HFFc6 (cell line): ENCODE results near the gene MICAL2. TPM values are rescaled to one million over a fixed set of nuclear protein-coding genes. Genes with fewer than 3 reads are reported as not detected.

Experiments
- DNase-seq: peaks from one replicate; pipeline ENCODE4 v3.0.0-alpha.2; 2018
- H3K27ac Mint-ChIP-seq: 2 replicates; pipeline ENCODE4 v1.8.0; 2020; ENCODE audit warnings: mild to moderate bottlenecking, mixed read lengths
- H3K27me3 Mint-ChIP-seq: 2 replicates; pipeline ENCODE4 v1.8.0; 2021; ENCODE audit warnings: mild to moderate bottlenecking, moderate library complexity, mixed read lengths; ENCODE audit not compliant: insufficient read depth
- H3K36me3 Mint-ChIP-seq: 2 replicates; pipeline ENCODE4 v1.8.0; 2021; ENCODE audit warnings: low read depth, mixed read lengths
- H3K4me1 Mint-ChIP-seq: 2 replicates; pipeline ENCODE4 v1.8.0; 2020; ENCODE audit warnings: low read depth, mixed read lengths
- H3K4me3 Mint-ChIP-seq: 2 replicates; pipeline ENCODE4 v1.8.0; 2020; ENCODE audit warnings: mild to moderate bottlenecking, moderate library complexity, mixed read lengths
- H3K9me3 Mint-ChIP-seq: 2 replicates; pipeline ENCODE4 v1.8.0; 2020; ENCODE audit warnings: mild to moderate bottlenecking, mixed read lengths
- CTCF ChIP-seq: fragments of 200-600 bp; sonication (generic); IDR thresholded peaks from 2 replicates; pipeline ENCODE4 v1.5.0; 2021; ENCODE audit warnings: antibody characterized with exemption, mild to moderate bottlenecking
- total RNA-seq, 6 experiments: library from RNA; stranded (reverse); fragmentation: NEBNext Ultra II Directional; extraction: Animal tissue kit (Norgen Biotek cat#: 25700); gene quantifications; 2 replicates in 1 of 6; 3 replicates in 5 of 6; pipeline ENCODE4 v1.2.3, GENCODE V29; 2021

MICAL2 gene
- total RNA-seq, 6 experiments from 2014 or later, result 199 to 252 (median 233) TPM

- no peaks in the 10 kb centered on the region for H3K9me3 Mint-ChIP-seq
- peaks cover 66% of the 10 kb centered on the region for H3K36me3 Mint-ChIP-seq
- peaks cover 6% of the 10 kb centered on the region for H3K27me3 Mint-ChIP-seq
- no peak overlapping the region; the same call in 1 of the 2 replicates for H3K4me3 Mint-ChIP-seq
- H3K4me1 Mint-ChIP-seq, result peaks cover 63% of the 10 kb centered on the region
- no peak for DNase-seq
- TF ChIP-seq CTCF, result no peak
- peak overlapping the region; percentile 93 for H3K27ac Mint-ChIP-seq
Observed at GRCh38 chr11:12148882-12149281, 38.5 kb downstream of the MICAL2 start.

- H3K36me3 Mint-ChIP-seq, result peaks cover 67% of the 10 kb centered on the region
- H3K4me3 Mint-ChIP-seq, result no peak overlapping the region
- TF ChIP-seq CTCF, result no peak
- H3K27me3 Mint-ChIP-seq, result peaks cover 6% of the 10 kb centered on the region
- H3K27ac Mint-ChIP-seq, result peak overlapping the region; percentile 93
- peaks cover 54% of the 10 kb centered on the region for H3K4me1 Mint-ChIP-seq
- H3K9me3 Mint-ChIP-seq, result no peaks in the 10 kb centered on the region
- DNase-seq, result no peak
Observed at GRCh38 chr11:12149672-12150225, 39.4 kb downstream of the MICAL2 start.

GRCh38 chr11:12150831-12151382 is 40.5 kb downstream of the MICAL2 start:
- H3K4me1 Mint-ChIP-seq, result peaks cover 60% of the 10 kb centered on the region
- peak overlapping the region; percentile 53; the same call in 1 of the 2 replicates for H3K4me3 Mint-ChIP-seq
- H3K9me3 Mint-ChIP-seq, result no peaks in the 10 kb centered on the region
- no peak for TF ChIP-seq CTCF
- H3K36me3 Mint-ChIP-seq, result peaks cover 74% of the 10 kb centered on the region
- DNase-seq, result peak; percentile 83
- peaks cover 7% of the 10 kb centered on the region for H3K27me3 Mint-ChIP-seq
- peak overlapping the region; percentile 93 for H3K27ac Mint-ChIP-seq

- peaks cover 67% of the 10 kb centered on the region for H3K36me3 Mint-ChIP-seq
- DNase-seq, result no peak
- no peaks in the 10 kb centered on the region for H3K9me3 Mint-ChIP-seq
- peak overlapping the region; percentile 45; the same call in 1 of the 2 replicates for H3K27ac Mint-ChIP-seq
- no peak for TF ChIP-seq CTCF
- H3K27me3 Mint-ChIP-seq, result peaks cover 5% of the 10 kb centered on the region
- H3K4me1 Mint-ChIP-seq, result peaks cover 73% of the 10 kb centered on the region
- no peak overlapping the region for H3K4me3 Mint-ChIP-seq
Observed at GRCh38 chr11:12152321-12152720, 41.9 kb downstream of the MICAL2 start.

GRCh38 chr11:12154871-12155668 is 44.7 kb downstream of the MICAL2 start:
- Mint-ChIP-seq H3K36me3 (peaks cover 54% of the 10 kb centered on the region), H3K27me3 (peaks cover 4% of the 10 kb centered on the region; the same call in 1 of the 2 replicates), H3K4me3 (no peak overlapping the region), H3K27ac (peak overlapping the region; percentile 99), H3K4me1 (peaks cover 73% of the 10 kb centered on the region), H3K9me3 (no peaks in the 10 kb centered on the region)
- DNase-seq, result no peak
- TF ChIP-seq CTCF, result no peak
